Fibroblast of upper back skin (primary cell): ENCODE measurements around the gene IFNG.

ENCODE experiments used
- DNase-seq: peaks from one replicate; pipeline ENCODE4 v3.0.0-alpha.2; 2013

Gene IFNG

DNA sequence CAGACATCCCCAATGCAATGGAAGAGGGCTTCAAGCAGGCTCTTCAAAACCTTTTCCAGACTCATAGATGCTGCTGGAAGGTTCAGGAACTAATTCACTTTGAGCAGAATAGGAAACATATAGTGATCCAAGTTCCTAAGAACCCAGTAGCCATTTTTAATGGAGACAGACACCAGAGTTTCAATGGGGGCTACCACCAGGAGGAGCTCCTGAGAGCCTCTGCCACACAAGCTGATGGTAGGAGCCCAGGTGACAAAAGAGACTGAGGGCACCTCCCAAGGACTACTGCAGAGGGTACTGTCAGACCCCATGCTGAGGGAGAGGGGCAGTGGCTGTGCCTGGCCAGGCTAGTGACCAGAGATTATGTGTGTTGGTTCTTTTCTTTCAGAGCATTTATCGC, 45.9 kb downstream of the IFNG start:
- DNase-seq: no peak

DNA sequence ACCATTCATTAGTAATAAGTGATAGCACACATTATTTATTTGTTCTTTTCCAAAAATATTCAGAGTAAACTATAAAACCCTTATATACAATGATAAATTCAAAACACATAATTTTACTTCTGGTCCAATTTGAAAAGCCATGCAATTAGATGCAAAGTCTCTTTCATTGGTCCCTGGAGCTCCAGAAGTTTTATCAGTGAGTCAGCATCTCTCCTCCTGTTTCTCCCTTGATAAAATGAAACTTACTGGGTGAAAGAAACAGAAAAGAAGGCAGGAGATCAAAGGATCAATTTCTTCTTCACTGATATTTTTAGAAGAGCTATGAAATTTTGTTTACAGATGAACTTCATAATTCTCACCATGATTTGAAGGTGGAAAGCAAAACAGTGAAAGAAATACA, 47.5 kb downstream of the IFNG start:
- no peak for DNase-seq

DNA sequence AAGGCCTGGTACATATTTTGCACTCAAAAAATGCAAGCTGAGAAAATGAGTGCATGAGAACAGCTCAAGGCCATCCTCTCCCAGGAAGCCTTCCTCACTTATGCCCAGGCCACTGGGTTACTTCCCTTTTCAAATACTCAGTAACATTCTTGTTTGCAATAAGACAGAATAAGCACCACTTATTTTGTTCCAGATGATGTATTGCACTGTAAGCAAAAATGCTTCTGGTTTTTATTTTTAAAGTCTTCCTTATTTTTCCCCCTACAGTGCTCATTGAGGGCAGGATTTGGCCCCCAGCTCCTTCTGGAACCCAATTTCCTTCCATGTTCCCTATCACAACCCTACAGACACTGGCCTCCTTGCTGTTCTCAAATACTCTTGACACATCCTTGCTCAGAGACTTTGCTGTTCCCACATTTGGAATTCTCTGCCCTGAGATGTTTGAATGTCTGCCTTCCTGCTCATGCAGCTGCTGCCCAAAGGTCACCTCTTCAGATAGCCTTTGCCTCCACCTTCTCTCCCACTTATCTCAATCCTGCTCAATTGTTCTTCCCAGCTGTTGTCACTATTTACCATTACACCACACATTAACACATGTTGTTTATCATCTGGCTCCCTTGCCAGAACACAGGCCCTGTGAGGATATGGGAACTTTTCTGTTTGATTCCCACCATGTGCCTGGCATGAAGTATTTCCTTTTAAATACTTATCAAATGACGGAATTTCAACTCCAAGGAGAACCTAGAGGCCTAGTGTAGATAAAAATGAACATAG, 49.9 kb downstream of the IFNG start:
- no peak for DNase-seq

DNA sequence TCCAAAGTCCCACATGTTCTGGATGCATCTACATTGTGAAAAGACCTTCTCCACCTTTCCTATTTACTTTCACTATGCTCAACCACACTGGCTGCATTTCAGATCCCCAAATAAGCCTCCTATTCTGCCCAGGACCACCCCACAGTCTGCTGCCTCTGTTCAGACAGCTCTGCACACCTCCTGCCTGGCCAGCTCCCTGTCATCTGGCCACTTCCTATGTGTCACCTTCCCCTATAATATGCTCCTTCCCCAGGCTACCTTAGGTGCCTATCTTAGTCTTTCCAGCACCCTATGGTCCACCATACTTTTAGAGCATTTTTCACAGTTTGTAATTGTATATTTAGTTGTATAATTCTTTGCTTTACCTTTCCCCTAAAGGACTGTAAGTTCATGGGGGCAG, 50.5 kb downstream of the IFNG start:
- no peak for DNase-seq

DNA sequence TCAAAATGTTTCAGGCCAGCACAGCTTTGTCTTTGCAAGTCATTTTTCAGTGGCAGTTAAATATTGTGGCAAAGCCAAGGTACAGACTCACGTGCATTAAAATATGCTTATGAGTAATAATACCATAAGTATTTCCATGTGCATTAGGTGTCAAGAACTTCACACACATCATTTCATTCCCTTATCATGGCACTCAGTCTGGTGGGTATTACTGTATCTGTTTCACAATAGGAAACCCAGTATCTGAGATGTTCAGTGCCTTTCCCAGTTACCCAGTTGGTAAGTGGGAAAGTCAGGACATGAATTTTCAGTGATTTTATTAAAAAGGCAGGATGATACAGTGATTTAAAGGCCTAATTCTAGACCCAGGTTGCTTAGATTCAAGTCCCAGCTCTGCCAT, 52.9 kb downstream of the IFNG start:
- no peak for DNase-seq

GRCh38 chr12:68106160-68106559, 53.4 kb downstream of the IFNG start:
- peak; percentile 49 for DNase-seq
